ENCODE data around the gene ZNF729. TPM values are rescaled to one million over a fixed set of nuclear protein-coding genes. Genes with fewer than 3 reads are reported as not detected.
A peak's percentile ranks its signal among the peaks of the same experiment; 100 is the strongest.
"Not testable (repeated sequence)": the region's sequence is repeated elsewhere in the genome, so short reads cannot be mapped to it uniquely, and the experiment has no call there.

Gene ZNF729
- total and polyA plus RNA-seq, 8 donors = 0.06 to 0.38 (median 0.25) TPM; not detected in 3

DNA sequence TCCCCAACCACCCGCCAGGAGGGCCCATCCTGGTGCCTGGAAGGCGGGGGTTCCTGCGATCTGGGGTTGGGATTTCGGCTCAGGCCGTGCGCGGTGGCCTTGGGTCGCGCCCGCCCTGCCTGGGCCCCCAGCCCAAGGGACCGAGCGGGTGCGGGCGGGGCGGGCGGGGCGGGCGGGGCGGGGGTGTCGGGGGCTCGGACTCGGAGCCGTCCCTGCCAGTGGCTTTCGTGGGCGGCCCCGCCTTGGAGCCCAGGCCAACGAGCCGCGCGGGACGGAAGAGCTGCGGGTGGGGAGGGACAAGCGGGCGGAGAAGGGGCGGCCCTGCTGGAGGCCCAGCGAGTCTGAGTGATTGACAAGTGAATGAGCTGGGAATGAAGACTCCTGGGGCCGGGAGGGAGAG lies 24.6 kb upstream of the ZNF729 start:
- Histone ChIP-seq H3K4me1 (no peaks in the 10 kb centered on the region), H3K4me3 (no peak overlapping the region), H3K27ac (no peak overlapping the region), H3K36me3 (no peaks in the 10 kb centered on the region), H3K27me3 (peaks cover 0 to 7% of the 10 kb centered on the region in 2 donors), H3K9me3 (peaks cover 0 to 81% of the 10 kb centered on the region in 2 donors)
- intact Hi-C loops (cut with DNase I) = no loop called here
- ATAC-seq (no peak), DNase-seq (no peak)
- TF ChIP-seq, protein P1, sequence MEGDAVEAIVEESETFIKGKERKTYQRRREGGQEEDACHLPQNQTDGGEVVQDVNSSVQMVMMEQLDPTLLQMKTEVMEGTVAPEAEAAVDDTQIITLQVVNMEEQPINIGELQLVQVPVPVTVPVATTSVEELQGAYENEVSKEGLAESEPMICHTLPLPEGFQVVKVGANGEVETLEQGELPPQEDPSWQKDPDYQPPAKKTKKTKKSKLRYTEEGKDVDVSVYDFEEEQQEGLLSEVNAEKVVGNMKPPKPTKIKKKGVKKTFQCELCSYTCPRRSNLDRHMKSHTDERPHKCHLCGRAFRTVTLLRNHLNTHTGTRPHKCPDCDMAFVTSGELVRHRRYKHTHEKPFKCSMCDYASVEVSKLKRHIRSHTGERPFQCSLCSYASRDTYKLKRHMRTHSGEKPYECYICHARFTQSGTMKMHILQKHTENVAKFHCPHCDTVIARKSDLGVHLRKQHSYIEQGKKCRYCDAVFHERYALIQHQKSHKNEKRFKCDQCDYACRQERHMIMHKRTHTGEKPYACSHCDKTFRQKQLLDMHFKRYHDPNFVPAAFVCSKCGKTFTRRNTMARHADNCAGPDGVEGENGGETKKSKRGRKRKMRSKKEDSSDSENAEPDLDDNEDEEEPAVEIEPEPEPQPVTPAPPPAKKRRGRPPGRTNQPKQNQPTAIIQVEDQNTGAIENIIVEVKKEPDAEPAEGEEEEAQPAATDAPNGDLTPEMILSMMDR (IDR thresholded peaks at IDR 0.05) = no peak

DNA sequence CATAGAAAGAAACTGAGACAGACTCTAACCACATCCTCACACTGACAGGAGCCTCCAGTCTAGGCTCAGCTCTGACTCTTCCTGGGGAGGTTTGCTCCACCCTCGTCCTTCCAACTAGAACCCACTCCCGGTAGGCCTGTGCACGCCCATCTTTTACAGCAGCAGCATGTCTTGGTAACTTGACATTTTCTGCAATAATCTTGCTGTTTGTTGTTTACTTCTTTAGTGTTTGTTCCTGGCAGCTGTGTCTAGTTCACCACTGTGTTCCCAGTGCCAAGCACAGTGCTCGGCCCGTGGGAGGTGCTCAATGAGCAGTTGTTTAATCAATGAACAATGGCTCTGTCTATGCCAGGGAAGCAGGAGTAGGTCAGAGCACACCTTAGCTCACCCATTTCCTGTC lies 23.1 kb upstream of the ZNF729 start:
- no peak for ATAC-seq
- intact Hi-C loops (cut with DNase I) = no loop called here
- H3K27me3 ChIP-seq = peaks cover 0 to 7% of the 10 kb centered on the region in 2 donors

DNA sequence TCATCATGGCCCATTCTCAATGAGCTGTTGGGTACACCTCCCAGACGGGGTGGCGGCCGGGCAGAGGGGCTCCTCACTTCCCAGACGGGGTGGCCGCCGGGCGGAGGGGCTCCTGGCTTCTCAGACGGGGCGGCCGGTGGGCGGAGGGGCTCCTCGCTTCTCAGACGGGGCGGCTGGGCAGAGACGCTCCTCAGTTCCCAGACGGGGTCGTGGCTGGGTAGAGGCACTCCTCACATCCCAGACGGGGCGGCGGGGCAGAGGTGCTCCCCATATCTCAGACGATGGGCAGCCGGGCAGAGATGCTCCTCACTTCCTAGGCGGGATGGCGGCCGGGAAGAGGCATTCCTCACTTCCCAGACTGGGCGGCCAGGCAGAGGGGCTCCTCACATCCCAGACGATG lies 35.3 kb downstream of the ZNF729 start:
- H3K27me3 ChIP-seq; H3K4me1 ChIP-seq; H3K36me3 ChIP-seq; H3K4me3 ChIP-seq; intact Hi-C loops (cut with DNase I); H3K27ac ChIP-seq; ATAC-seq: not testable (repeated sequence)
- DNase-seq = peak in 1 of 4 donors; percentile 71
- H3K9me3 ChIP-seq = peaks cover 0 to 84% of the 10 kb centered on the region in 2 donors

More for the DNA sequence above, 23.1 kb upstream of the ZNF729 start:
- H3K9me3 ChIP-seq = peaks cover 0 to 79% of the 10 kb centered on the region in 2 donors
- no peak overlapping the region for H3K27ac ChIP-seq
- DNase-seq = no peak
- TF ChIP-seq, protein P1 (IDR thresholded peaks at IDR 0.05) = no peak
- H3K4me1 ChIP-seq = no peaks in the 10 kb centered on the region
- no peaks in the 10 kb centered on the region for H3K36me3 ChIP-seq
- H3K4me3 ChIP-seq = no peak overlapping the region

DNA sequence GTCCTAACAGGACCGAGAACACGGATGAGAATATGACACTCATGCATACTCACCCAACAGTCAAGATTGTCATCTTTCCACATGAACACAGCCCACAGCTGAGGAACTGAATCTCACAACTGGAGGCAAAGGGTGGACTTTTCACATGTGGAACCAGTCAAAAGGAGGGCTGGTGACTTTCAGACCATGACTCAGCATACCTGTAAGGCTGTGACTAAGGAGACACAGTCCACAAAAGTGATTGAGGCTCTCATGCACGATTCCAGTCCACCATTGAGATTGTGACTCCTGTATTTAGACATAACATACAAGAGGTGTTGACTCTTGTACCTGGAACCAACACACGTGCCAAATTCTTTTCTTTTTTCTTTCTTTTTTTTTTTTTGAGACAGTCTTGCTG lies 40.0 kb downstream of the ZNF729 start:
- Histone ChIP-seq H3K36me3 (no peaks in the 10 kb centered on the region), H3K4me1 (no peaks in the 10 kb centered on the region), H3K4me3 (no peak overlapping the region), H3K27ac (no peak overlapping the region), H3K27me3 (no peaks in the 10 kb centered on the region), H3K9me3 (peaks cover 0 to 96% of the 10 kb centered on the region in 2 donors)
- intact Hi-C loops (cut with DNase I) = no loop called here
- no peak for DNase-seq
- ATAC-seq = no peak
- TF ChIP-seq, protein P1 (IDR thresholded peaks at IDR 0.05) = no peak

DNA sequence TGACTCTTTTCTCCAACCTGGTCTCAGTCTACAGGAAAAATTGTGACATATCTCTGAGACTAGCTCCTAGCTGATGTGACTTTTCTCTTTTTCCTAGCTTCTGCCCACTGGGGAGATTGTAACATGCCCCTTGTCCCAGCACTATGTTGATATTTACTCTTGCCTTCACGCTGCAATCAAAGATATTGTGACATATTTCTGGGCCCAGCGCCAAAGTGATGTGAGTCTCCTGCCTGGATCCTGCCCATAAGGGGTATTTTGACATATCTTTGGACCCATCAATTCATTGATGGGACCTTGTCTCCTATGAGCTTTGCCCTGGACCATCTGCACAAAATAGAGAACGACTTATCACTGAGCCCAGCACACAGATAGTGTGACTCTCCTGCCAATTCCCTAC lies 41.1 kb downstream of the ZNF729 start:
- no peak overlapping the region for H3K27ac ChIP-seq
- H3K4me3 ChIP-seq = no peak overlapping the region
- no peaks in the 10 kb centered on the region for H3K27me3 ChIP-seq
- ATAC-seq (no peak), DNase-seq (no peak)
- intact Hi-C loops (cut with DNase I) = no loop called here
- H3K9me3 ChIP-seq = peaks cover 0 to 95% of the 10 kb centered on the region in 2 donors
- no peaks in the 10 kb centered on the region for H3K36me3 ChIP-seq
- TF ChIP-seq, protein P1 (IDR thresholded peaks at IDR 0.05) = no peak
- no peaks in the 10 kb centered on the region for H3K4me1 ChIP-seq

DNA sequence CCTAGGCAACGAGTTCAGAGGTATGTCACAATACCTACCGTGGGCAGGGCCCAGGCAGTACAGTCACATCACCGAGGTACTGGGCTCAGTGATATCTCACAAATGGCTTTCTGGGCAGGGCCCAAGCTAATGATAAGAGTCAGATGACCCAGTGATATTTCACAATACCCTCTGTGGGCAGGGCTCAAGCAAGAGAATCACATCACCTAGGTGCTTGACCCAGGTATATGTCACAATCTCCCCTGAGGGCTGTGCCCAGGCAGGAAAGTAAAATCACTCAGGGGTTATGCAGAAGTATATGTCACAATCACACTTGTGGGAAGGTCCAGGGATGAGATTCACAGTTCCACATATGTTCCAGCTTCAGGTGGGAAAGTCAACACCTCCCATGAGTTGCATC lies 45.3 kb downstream of the ZNF729 start:
- intact Hi-C loops (cut with DNase I) = no loop called here
- TF ChIP-seq, protein P1 (IDR thresholded peaks at IDR 0.05) = no peak

More for the DNA sequence above, 45.3 kb downstream of the ZNF729 start:
- Histone ChIP-seq H3K9me3 (peaks cover 0 to 92% of the 10 kb centered on the region in 2 donors), H3K4me1 (no peaks in the 10 kb centered on the region), H3K27ac (no peak overlapping the region), H3K36me3 (no peaks in the 10 kb centered on the region), H3K4me3 (no peak overlapping the region), H3K27me3 (no peaks in the 10 kb centered on the region)
- ATAC-seq = no peak
- no peak for DNase-seq

Data from left lung (tissue), 10 donors.